ENCODE results near the gene ACTG1. TPM values are rescaled to one million over a fixed set of nuclear protein-coding genes. Genes with fewer than 3 reads are reported as not detected.

The ACTG1 gene
- total RNA-seq, 2 donors from 2014 or later: 4,461 to 5,616 TPM

DNA sequence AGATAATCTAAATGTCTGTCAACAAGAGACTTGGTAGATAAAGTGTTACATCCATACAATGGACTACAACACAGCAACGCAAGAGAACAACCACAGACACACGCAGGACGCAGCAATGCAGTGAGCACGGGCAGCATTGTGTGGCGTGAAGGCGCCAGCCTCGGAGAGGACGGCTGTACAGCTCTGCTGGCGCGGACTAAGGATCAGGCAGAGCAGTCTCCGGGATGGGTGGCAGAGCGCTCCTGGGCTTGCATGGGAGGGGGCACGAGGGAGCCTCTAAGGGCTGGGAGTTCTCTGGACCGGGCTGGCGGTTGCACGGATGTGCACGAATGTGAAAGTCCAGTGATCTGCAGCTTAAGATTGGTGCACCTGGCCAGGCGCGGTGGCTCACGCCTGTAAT lies 34.5 kb downstream of the ACTG1 start:
- H3K27ac Mint-ChIP-seq: no peak overlapping the region
- Histone ChIP-seq H3K9ac (ENCODE audit: extremely low read depth, low read length, poor library complexity, severe bottlenecking) (no peak overlapping the region), H3K36me3 (ENCODE audit: control insufficient read depth, insufficient read depth, low read length) (no peaks in the 10 kb centered on the region), H3K27ac (ENCODE audit: low read depth, low read length) (no peak overlapping the region), H3K9me3 (ENCODE audit: control insufficient read depth, low read length) (no peaks in the 10 kb centered on the region), H3K4me3 (ENCODE audit: low read length) (no peak overlapping the region), H3K27me3 (ENCODE audit: control insufficient read depth, insufficient read depth, low read length, poor library complexity, severe bottlenecking) (peaks cover 28% of the 10 kb centered on the region), H3K4me1 (ENCODE audit: control insufficient read depth, insufficient read depth, low read length) (peaks cover 4% of the 10 kb centered on the region)
- no peak overlapping the region for H3K4me3 Mint-ChIP-seq
- H3K9me3 Mint-ChIP-seq: peaks cover 3% of the 10 kb centered on the region
- H3K4me1 Mint-ChIP-seq: peaks cover 7% of the 10 kb centered on the region
- H3K36me3 Mint-ChIP-seq (ENCODE audit: low read depth): no peaks in the 10 kb centered on the region
- TF ChIP-seq, protein P1, sequence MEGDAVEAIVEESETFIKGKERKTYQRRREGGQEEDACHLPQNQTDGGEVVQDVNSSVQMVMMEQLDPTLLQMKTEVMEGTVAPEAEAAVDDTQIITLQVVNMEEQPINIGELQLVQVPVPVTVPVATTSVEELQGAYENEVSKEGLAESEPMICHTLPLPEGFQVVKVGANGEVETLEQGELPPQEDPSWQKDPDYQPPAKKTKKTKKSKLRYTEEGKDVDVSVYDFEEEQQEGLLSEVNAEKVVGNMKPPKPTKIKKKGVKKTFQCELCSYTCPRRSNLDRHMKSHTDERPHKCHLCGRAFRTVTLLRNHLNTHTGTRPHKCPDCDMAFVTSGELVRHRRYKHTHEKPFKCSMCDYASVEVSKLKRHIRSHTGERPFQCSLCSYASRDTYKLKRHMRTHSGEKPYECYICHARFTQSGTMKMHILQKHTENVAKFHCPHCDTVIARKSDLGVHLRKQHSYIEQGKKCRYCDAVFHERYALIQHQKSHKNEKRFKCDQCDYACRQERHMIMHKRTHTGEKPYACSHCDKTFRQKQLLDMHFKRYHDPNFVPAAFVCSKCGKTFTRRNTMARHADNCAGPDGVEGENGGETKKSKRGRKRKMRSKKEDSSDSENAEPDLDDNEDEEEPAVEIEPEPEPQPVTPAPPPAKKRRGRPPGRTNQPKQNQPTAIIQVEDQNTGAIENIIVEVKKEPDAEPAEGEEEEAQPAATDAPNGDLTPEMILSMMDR (conservative IDR thresholded peaks at IDR 0.05): no peak
- H3K27me3 Mint-ChIP-seq (ENCODE audit: insufficient read depth): peaks cover 46% of the 10 kb centered on the region
- WGBS, 2 experiments (ENCODE audit: insufficient coverage in 1 of 2, insufficient read length in 1 of 2): 92 to 94% methylated on average over 17 to 20 of the region's 20 CpGs
- no peak for DNase-seq

DNA sequence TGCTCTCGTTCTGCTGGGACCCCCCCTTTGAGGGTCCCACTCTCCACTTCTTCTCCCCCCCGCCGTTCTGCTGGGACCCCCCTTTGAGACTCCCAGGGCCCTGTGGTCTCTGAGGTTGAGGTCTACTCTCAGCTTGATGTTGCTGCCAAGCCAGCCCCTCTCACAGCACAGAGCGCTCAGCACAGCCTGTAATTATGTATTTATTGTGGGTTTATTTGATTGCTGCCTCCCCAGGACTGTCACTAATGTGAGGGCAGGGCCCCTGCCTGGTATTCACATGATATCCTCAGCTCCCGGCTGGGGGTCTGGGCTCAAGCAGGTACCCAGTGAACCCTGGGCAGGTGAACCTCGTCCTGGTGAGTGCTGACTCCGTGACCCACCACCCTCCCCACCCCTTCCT lies 35.4 kb downstream of the ACTG1 start:
- no peak for DNase-seq
- Mint-ChIP-seq H3K36me3 (ENCODE audit: low read depth) (no peaks in the 10 kb centered on the region), H3K4me1 (peaks cover 7% of the 10 kb centered on the region), H3K27me3 (ENCODE audit: insufficient read depth) (peaks cover 37% of the 10 kb centered on the region), H3K9me3 (peaks cover 3% of the 10 kb centered on the region), H3K27ac (no peak overlapping the region), H3K4me3 (no peak overlapping the region)
- H3K27ac ChIP-seq (ENCODE audit: low read depth, low read length): no peak overlapping the region
- no peak overlapping the region for H3K9ac ChIP-seq (ENCODE audit: extremely low read depth, low read length, poor library complexity, severe bottlenecking)
- peaks cover 18% of the 10 kb centered on the region for H3K27me3 ChIP-seq (ENCODE audit: control insufficient read depth, insufficient read depth, low read length, poor library complexity, severe bottlenecking)
- no peaks in the 10 kb centered on the region for H3K36me3 ChIP-seq (ENCODE audit: control insufficient read depth, insufficient read depth, low read length)
- WGBS, 2 experiments (ENCODE audit: insufficient coverage in 1 of 2, insufficient read length in 1 of 2): 80 to 93% methylated on average over 2 to 5 of the region's 7 CpGs
- no peaks in the 10 kb centered on the region for H3K9me3 ChIP-seq (ENCODE audit: control insufficient read depth, low read length)
- no peak overlapping the region for H3K4me3 ChIP-seq (ENCODE audit: low read length)
- peaks cover 4% of the 10 kb centered on the region for H3K4me1 ChIP-seq (ENCODE audit: control insufficient read depth, insufficient read depth, low read length)
- TF ChIP-seq, protein P1 (conservative IDR thresholded peaks at IDR 0.05): no peak

DNA sequence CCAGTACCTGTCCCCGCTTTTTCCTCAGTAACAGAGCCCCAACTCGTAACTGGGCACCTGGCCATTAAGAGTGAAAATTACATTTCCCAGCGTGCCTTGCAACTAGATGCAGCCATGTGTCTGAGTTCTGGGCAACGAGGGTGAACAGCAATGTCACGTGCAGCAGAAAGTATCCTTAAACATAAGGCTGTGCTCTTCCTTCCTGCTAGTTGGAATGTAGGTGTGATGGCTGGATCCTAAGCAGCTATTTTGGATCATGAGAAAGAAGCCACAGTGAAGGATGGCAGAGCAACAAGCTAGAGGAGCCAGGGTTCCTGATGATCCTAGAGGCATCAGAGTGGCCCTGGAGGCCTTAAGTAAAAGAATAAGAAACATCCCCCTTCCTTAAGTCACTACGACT lies 36.0 kb downstream of the ACTG1 start:
- Mint-ChIP-seq H3K27me3 (ENCODE audit: insufficient read depth) (peaks cover 32% of the 10 kb centered on the region), H3K4me3 (no peak overlapping the region), H3K9me3 (peaks cover 4% of the 10 kb centered on the region), H3K27ac (no peak overlapping the region), H3K36me3 (ENCODE audit: low read depth) (no peaks in the 10 kb centered on the region), H3K4me1 (peaks cover 7% of the 10 kb centered on the region)
- TF ChIP-seq, protein P1 (conservative IDR thresholded peaks at IDR 0.05): no peak
- H3K9ac ChIP-seq (ENCODE audit: extremely low read depth, low read length, poor library complexity, severe bottlenecking): no peak overlapping the region
- H3K36me3 ChIP-seq (ENCODE audit: control insufficient read depth, insufficient read depth, low read length): no peaks in the 10 kb centered on the region
- H3K9me3 ChIP-seq (ENCODE audit: control insufficient read depth, low read length): no peaks in the 10 kb centered on the region
- H3K4me3 ChIP-seq (ENCODE audit: low read length): no peak overlapping the region
- 91 to 92% methylated on average over 6 of the region's 6 CpGs for WGBS, 2 experiments (ENCODE audit: insufficient coverage in 1 of 2, insufficient read length in 1 of 2)
- no peak for DNase-seq
- H3K4me1 ChIP-seq (ENCODE audit: control insufficient read depth, insufficient read depth, low read length): peaks cover 4% of the 10 kb centered on the region
- H3K27ac ChIP-seq (ENCODE audit: low read depth, low read length): no peak overlapping the region
- peaks cover 13% of the 10 kb centered on the region for H3K27me3 ChIP-seq (ENCODE audit: control insufficient read depth, insufficient read depth, low read length, poor library complexity, severe bottlenecking)
